ENCODE data around the gene BEND5. TPM values are rescaled to one million over a fixed set of nuclear protein-coding genes. Genes with fewer than 3 reads are reported as not detected.

The BEND5 gene
- total and polyA plus RNA-seq, 12 donors: 1.2 to 9.1 (median 4.3) TPM

GRCh38 chr1:48771561-48771960 lies 5.1 kb downstream of the BEND5 start:
- DNase-seq (no peak), ATAC-seq (no peak)
- Histone ChIP-seq H3K36me3 (peaks cover 0 to 40% (median 0%) of the 10 kb centered on the region in 9 donors), H3K27me3 (peaks cover 0 to 9% (median 0%) of the 10 kb centered on the region in 7 donors), H3K4me1 (peaks cover 0 to 22% (median 8%) of the 10 kb centered on the region in 9 donors), H3K27ac (no peak overlapping the region), H3K9me3 (no peaks in the 10 kb centered on the region), H3K4me3 (no peak overlapping the region)
- TF ChIP-seq, protein P1, sequence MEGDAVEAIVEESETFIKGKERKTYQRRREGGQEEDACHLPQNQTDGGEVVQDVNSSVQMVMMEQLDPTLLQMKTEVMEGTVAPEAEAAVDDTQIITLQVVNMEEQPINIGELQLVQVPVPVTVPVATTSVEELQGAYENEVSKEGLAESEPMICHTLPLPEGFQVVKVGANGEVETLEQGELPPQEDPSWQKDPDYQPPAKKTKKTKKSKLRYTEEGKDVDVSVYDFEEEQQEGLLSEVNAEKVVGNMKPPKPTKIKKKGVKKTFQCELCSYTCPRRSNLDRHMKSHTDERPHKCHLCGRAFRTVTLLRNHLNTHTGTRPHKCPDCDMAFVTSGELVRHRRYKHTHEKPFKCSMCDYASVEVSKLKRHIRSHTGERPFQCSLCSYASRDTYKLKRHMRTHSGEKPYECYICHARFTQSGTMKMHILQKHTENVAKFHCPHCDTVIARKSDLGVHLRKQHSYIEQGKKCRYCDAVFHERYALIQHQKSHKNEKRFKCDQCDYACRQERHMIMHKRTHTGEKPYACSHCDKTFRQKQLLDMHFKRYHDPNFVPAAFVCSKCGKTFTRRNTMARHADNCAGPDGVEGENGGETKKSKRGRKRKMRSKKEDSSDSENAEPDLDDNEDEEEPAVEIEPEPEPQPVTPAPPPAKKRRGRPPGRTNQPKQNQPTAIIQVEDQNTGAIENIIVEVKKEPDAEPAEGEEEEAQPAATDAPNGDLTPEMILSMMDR (IDR thresholded peaks at IDR 0.05): no peak
- intact Hi-C loops (cut with DNase I): no loop called here
- 76 to 78% methylated on average over 2 of the region's 2 CpGs for WGBS, 2 donors

DNA sequence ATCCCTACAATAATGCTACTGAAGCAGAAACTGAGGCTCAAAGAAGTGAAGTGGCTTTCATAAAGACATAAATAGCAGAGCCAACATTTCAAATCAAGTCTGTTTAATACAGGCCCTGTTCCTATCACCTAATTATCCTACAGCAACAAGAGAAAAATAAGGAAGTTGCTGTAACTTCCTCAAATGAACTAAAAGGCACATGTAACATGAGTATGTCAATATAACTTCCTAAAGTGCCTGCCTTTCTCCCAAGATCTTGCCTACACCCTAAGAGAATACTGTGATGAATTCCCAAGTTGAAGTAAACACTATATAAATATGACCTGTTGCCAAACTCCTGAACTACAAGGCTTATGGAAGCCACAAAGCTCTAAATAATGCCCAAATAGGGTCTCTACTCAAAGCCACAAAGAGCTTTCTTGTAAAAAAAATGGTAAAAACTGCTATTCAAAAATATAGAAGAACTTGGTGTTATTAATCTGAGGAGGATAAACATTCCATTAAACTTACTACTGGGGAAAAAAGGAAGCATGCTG lies 8.6 kb downstream of the BEND5 start:
- Histone ChIP-seq H3K36me3 (peaks cover 0 to 46% (median 0%) of the 10 kb centered on the region in 9 donors), H3K4me1 (peaks cover 0 to 9% (median 0%) of the 10 kb centered on the region in 9 donors), H3K27ac (no peak overlapping the region), H3K4me3 (no peak overlapping the region), H3K27me3 (no peaks in the 10 kb centered on the region), H3K9me3 (no peaks in the 10 kb centered on the region)
- TF ChIP-seq, protein P1 (IDR thresholded peaks at IDR 0.05): no peak
- intact Hi-C loops (cut with DNase I): no loop called here
- DNase-seq (no peak), ATAC-seq (no peak)

DNA sequence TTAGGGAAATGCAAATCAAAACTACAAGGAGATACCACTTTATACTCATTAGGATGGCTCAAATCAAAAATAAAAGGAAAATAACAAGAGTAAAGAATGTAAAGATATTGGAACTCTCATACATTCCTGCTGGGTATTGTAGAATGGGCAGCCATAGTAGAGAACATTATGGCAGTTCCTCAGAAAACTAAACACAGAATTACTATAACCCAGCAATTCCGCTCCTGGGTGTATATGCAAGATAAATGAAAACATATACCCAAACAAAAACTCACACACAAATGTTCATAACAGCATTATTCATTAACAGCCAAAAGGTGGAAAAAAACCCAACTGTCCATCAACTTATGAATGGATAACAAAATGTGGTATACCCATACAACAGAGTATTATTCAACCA lies 11.4 kb downstream of the BEND5 start:
- ATAC-seq: no peak
- Histone ChIP-seq H3K4me3 (no peak overlapping the region), H3K36me3 (peaks cover 0 to 32% (median 0%) of the 10 kb centered on the region in 9 donors), H3K9me3 (no peaks in the 10 kb centered on the region), H3K27ac (no peak overlapping the region), H3K27me3 (no peaks in the 10 kb centered on the region), H3K4me1 (no peaks in the 10 kb centered on the region)
- intact Hi-C loops (cut with DNase I): no loop called here
- no peak for DNase-seq
- WGBS, 2 donors: 99 to 100% methylated on average over 1 of the region's 1 CpG
- TF ChIP-seq, protein P1 (IDR thresholded peaks at IDR 0.05): no peak

GRCh38 chr1:48761986-48762385 lies 14.7 kb downstream of the BEND5 start:
- no peak for DNase-seq
- Histone ChIP-seq H3K27me3 (no peaks in the 10 kb centered on the region), H3K9me3 (no peaks in the 10 kb centered on the region), H3K36me3 (peaks cover 0 to 56% (median 12%) of the 10 kb centered on the region in 9 donors), H3K4me3 (no peak overlapping the region), H3K4me1 (no peaks in the 10 kb centered on the region), H3K27ac (no peak overlapping the region)
- intact Hi-C loops (cut with DNase I): no loop called here
- WGBS, 2 donors: 67 to 86% methylated on average over 7 of the region's 7 CpGs
- ATAC-seq: no peak
- TF ChIP-seq, protein P1 (IDR thresholded peaks at IDR 0.05): no peak

Data from heart right ventricle (tissue), 16 donors.